ENCODE measurements around the gene ZFC3H1.

ZFC3H1 gene

GRCh38 chr12:71655907-71656306, 7.7 kb downstream of the ZFC3H1 start:
- no peak overlapping the region for H3K4me3 ChIP-seq (ENCODE audit: low read length)
- no peak for TF ChIP-seq CTCF (conservative IDR thresholded peaks at IDR 0.05; ENCODE audit: low read depth, low read length)
- no peak for DNase-seq (ENCODE audit: low read depth)

GRCh38 chr12:71655495-71655894, 8.2 kb downstream of the ZFC3H1 start:
- no peak for DNase-seq (ENCODE audit: low read depth)
- no peak for TF ChIP-seq CTCF (conservative IDR thresholded peaks at IDR 0.05; ENCODE audit: low read depth, low read length)

GRCh38 chr12:71654200-71654599, 9.4 kb downstream of the ZFC3H1 start:
- no peak overlapping the region for H3K4me3 ChIP-seq (ENCODE audit: low read length)
- no peak for DNase-seq (ENCODE audit: low read depth)
- no peak for TF ChIP-seq CTCF (conservative IDR thresholded peaks at IDR 0.05; ENCODE audit: low read depth, low read length)

More at GRCh38 chr12:71655495-71655894, 8.2 kb downstream of the ZFC3H1 start:
- H3K4me3 ChIP-seq (ENCODE audit: low read length) = no peak overlapping the region

GRCh38 chr12:71653137-71653536, 10.5 kb downstream of the ZFC3H1 start:
- no peak for TF ChIP-seq CTCF (conservative IDR thresholded peaks at IDR 0.05; ENCODE audit: low read depth, low read length)
- H3K4me3 ChIP-seq (ENCODE audit: low read length) = no peak overlapping the region
- no peak for DNase-seq (ENCODE audit: low read depth)

GRCh38 chr12:71652656-71653055, 11.0 kb downstream of the ZFC3H1 start:
- TF ChIP-seq CTCF (conservative IDR thresholded peaks at IDR 0.05; ENCODE audit: low read depth, low read length) = no peak
- no peak for DNase-seq (ENCODE audit: low read depth)
- no peak overlapping the region for H3K4me3 ChIP-seq (ENCODE audit: low read length)

GRCh38 chr12:71649401-71649800, 14.2 kb downstream of the ZFC3H1 start:
- no peak for DNase-seq (ENCODE audit: low read depth)
- no peak for TF ChIP-seq CTCF (conservative IDR thresholded peaks at IDR 0.05; ENCODE audit: low read depth, low read length)
- no peak overlapping the region for H3K4me3 ChIP-seq (ENCODE audit: low read length)

GRCh38 chr12:71648537-71648936, 15.1 kb downstream of the ZFC3H1 start:
- no peak overlapping the region for H3K4me3 ChIP-seq (ENCODE audit: low read length)
- no peak for TF ChIP-seq CTCF (conservative IDR thresholded peaks at IDR 0.05; ENCODE audit: low read depth, low read length)
- DNase-seq (ENCODE audit: low read depth) = no peak
